Gastrocnemius medialis (tissue), 4 donors: ENCODE data around the gene CCNG1. TPM values are rescaled to one million over a fixed set of nuclear protein-coding genes. Genes with fewer than 3 reads are reported as not detected.

Experiments used
- ATAC-seq, 2 donors: fragments of 150-250 bp; one replicate each; pipeline ENCODE4 v1.9.1; 2016
- DNase-seq, 2 donors: peaks; one replicate each; pipeline ENCODE4 v3.0.0-alpha.2; 2019
- H3K27ac ChIP-seq, 4 donors: fragments of 200-600 bp; sonication (generic); 1 replicate in 1 of 4; 2 replicates in 3 of 4; pipeline ENCODE4 v1.5.1; 2016 to 2018; ENCODE audit warnings: mild to moderate bottlenecking in 2 of 4, moderate library complexity in 1 of 4
- H3K27me3 ChIP-seq, 3 donors: fragments of 200-600 bp; sonication (generic) in 2 of 3; 1 replicate in 1 of 3; 2 replicates in 2 of 3; pipeline versions ENCODE4 v1.5.1 to v1.6.0; 2016 to 2019; ENCODE audit warnings: mild to moderate bottlenecking in 1 of 3, moderate library complexity in 1 of 3
- H3K36me3 ChIP-seq, 2 donors: fragments of 200-600 bp; sonication (generic) in 1 of 2; one replicate each; pipeline ENCODE4 v1.5.1; 2017 to 2018
- H3K4me1 ChIP-seq, 2 donors: fragments of 200-600 bp; sonication (generic) in 1 of 2; one replicate each; pipeline ENCODE4 v1.5.1; 2016 to 2017; ENCODE audit warnings: mild to moderate bottlenecking in 2 of 2
- H3K4me3 ChIP-seq, 4 donors: fragments of 200-600 bp; sonication (generic) in 3 of 4; 1 replicate in 1 of 4; 2 replicates in 3 of 4; pipeline ENCODE4 v1.5.1; 2016 to 2019; ENCODE audit warnings: mild to moderate bottlenecking in 2 of 4
- H3K9me3 ChIP-seq, 3 donors: fragments of 200-600 bp; sonication (generic) in 2 of 3; 1 replicate in 1 of 3; 2 replicates in 2 of 3; pipeline ENCODE4 v1.5.1; 2016 to 2019
- CTCF ChIP-seq, 5 experiments: fragments of 450-650 bp in 3 of 5; fragments of 200-600 bp in 2 of 5; sonication (generic) in 2 of 5; IDR thresholded peaks in 4 of 5; conservative IDR thresholded peaks in 1 of 5; 1 replicate in 4 of 5; 2 replicates in 1 of 5; pipeline ENCODE4 v1.5.1; 2016 to 2019; ENCODE audit warnings: antibody characterized with exemption in 5 of 5, mild to moderate bottlenecking in 3 of 5, moderate library complexity in 3 of 5
- POLR2A ChIP-seq, 2 donors: fragments of 450-650 bp; IDR thresholded peaks; one replicate each; pipeline ENCODE4 v1.6.1; 2017; ENCODE audit warnings: antibody characterized with exemption in 2 of 2, mild to moderate bottlenecking in 2 of 2, moderate library complexity in 2 of 2
- in situ Hi-C, 4 donors: fragments of 200-750 bp; cut with MboI; loops; one replicate each; pipeline versions ENCODE4 v1.15.0 to v1.8.0; 2017; ENCODE audit warnings: low sequenced_read_pairs in 4 of 4
- intact Hi-C: fragments of 100-400 bp; cut with DNase I; formaldehyde crosslinking; loops from one replicate; pipeline ENCODE4 v1.15.1; 2023; ENCODE audit warnings: low total_unique reads
- total RNA-seq, 4 donors: library from RNA; depleted of rRNA; stranded (reverse); fragments of >200 nt; gene quantifications; one replicate each; pipeline versions ENCODE4 v1.1.0 to v1.2.3, GENCODE V29; 2016

The CCNG1 gene
- total RNA-seq, 4 donors from 2014 or later = 63.7 to 125 (median 109) TPM

GRCh38 chr5:163459819-163460561 lies 22.6 kb downstream of the CCNG1 start, which contains the start of gene NUDCD2:
TSS of gene NUDCD2 (minus strand) at chr5:163460102. CDS start at chr5:163460050, 52 bp downstream.
- intact Hi-C loops (loop anchor here (1.0 kb wide), 2 partner anchors 23 to 45 kb away; partner anchors contain the start of genes CCNG1 and MAT2B), in situ Hi-C loops (loop anchor here in 2 of 4 donors (5.0 to 10.0 kb wide), 2 partner anchors 45 to 52 kb away; partner anchors contain the start of gene MAT2B (in 1 of the 2))
- peak within 1 kb of the TSS; percentile 94 to 97 (median 96) for H3K27ac ChIP-seq

DNA sequence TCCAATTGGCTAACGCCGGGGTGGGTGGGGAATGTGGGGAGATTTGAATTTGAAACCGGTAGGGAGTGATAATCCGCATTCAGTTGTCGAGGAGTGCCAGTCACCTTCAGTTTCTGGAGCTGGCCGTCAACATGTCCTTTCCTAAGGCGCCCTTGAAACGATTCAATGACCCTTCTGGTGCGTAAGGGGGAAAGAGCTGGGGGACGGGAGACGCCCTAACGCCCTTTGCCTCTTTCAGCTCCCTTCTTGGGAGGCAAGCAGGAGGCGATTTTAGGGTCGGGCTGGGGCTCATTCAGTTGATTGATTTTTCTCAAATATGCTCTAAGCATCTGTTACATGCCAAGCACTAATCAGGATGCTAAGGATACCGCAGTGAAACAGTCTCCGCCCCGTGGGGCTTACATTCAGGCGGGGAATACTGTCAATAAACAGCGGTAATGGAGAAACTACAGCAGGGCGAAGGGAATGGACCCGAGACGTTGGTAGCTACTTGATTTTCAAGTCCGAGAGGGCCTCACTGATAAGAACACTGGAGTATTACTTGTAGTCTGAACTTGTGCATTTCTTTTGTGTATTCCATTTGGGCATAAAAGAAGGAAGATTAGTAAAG lies 23.3 kb downstream of the CCNG1 start, which contains the start of gene HMMR:
Gene HMMR (plus strand): TSS at position 71 of the 610 bp plus-strand sequence. CDS start 61 bp downstream, at position 132.
- peaks cover 26 to 27% of the 10 kb centered on the region in 2 donors for H3K4me1 ChIP-seq
- intact Hi-C loops = loop anchor here (1.0 kb wide), 2 partner anchors 23 to 45 kb away; partner anchors contain the start of genes CCNG1 and MAT2B

More at GRCh38 chr5:163459819-163460561, 22.6 kb downstream of the CCNG1 start, which contains the start of gene NUDCD2:
- TF ChIP-seq CTCF (IDR thresholded peaks at IDR 0.05 in 4 of 5, conservative IDR thresholded peaks at IDR 0.05 in 1 of 5) = peak in 2 of 5 experiments; percentile 42 to 43
- TF ChIP-seq POLR2A (IDR thresholded peaks at IDR 0.05) = peak; percentile 81 to 90
- DNase-seq = peak; percentile 95 to 97
- Histone ChIP-seq H3K27me3 (no peaks in the 10 kb centered on the region), H3K4me1 (peaks cover 26 to 27% of the 10 kb centered on the region in 2 donors), H3K9me3 (no peaks in the 10 kb centered on the region), H3K36me3 (peaks cover 0 to 11% of the 10 kb centered on the region in 2 donors), H3K4me3 (peak within 1 kb of the TSS; percentile 63 to 91 (median 76))
- ATAC-seq = peak; percentile 97 to 98

GRCh38 chr5:163463063-163463435 lies 25.7 kb downstream of the CCNG1 start:
- in situ Hi-C loops = no loop called here
- DNase-seq = no peak
- no peaks in the 10 kb centered on the region for H3K36me3 ChIP-seq
- intact Hi-C loops = no loop called here
- TF ChIP-seq CTCF (IDR thresholded peaks at IDR 0.05 in 4 of 5, conservative IDR thresholded peaks at IDR 0.05 in 1 of 5) = no peak
- TF ChIP-seq POLR2A (IDR thresholded peaks at IDR 0.05) = no peak
- H3K9me3 ChIP-seq = no peaks in the 10 kb centered on the region
- ATAC-seq = no peak
- no peak overlapping the region for H3K4me3 ChIP-seq
- H3K27me3 ChIP-seq = no peaks in the 10 kb centered on the region
- H3K27ac ChIP-seq = no peak overlapping the region
- H3K4me1 ChIP-seq = peaks cover 24 to 25% of the 10 kb centered on the region in 2 donors

More for the DNA sequence above, 23.3 kb downstream of the CCNG1 start, which contains the start of gene HMMR:
- Histone ChIP-seq H3K27ac (peak within 1 kb of the TSS; percentile 94 to 97 (median 96)), H3K4me3 (peak within 1 kb of the TSS; percentile 63 to 91 (median 76)), H3K27me3 (no peaks in the 10 kb centered on the region), H3K36me3 (peaks cover 0 to 4% of the 10 kb centered on the region in 2 donors), H3K9me3 (no peaks in the 10 kb centered on the region)
- DNase-seq (no peak), ATAC-seq (no peak)
- in situ Hi-C loops = no loop called here
- TF ChIP-seq POLR2A (IDR thresholded peaks at IDR 0.05) (no peak), CTCF (IDR thresholded peaks at IDR 0.05 in 4 of 5, conservative IDR thresholded peaks at IDR 0.05 in 1 of 5) (no peak)

- H3K9me3 ChIP-seq = no peaks in the 10 kb centered on the region
- in situ Hi-C loops = no loop called here
- intact Hi-C loops = no loop called here
- no peak for ATAC-seq
- no peaks in the 10 kb centered on the region for H3K27me3 ChIP-seq
- no peak for TF ChIP-seq POLR2A (IDR thresholded peaks at IDR 0.05)
- TF ChIP-seq CTCF (IDR thresholded peaks at IDR 0.05 in 4 of 5, conservative IDR thresholded peaks at IDR 0.05 in 1 of 5) = no peak
- DNase-seq = no peak
- no peak overlapping the region for H3K27ac ChIP-seq
- H3K4me1 ChIP-seq = no peaks in the 10 kb centered on the region
- H3K4me3 ChIP-seq = no peak overlapping the region
- no peaks in the 10 kb centered on the region for H3K36me3 ChIP-seq
Observed at GRCh38 chr5:163467682-163468081, 30.3 kb downstream of the CCNG1 start.
